SU-DHL-6 (cell line): Measurements from ENCODE around the gene KIZ.

ENCODE experiments used
- H2AFZ ChIP-seq: fragments of 200-600 bp; sonication (generic); 2 replicates; pipeline ENCODE4 v1.6.1; 2014; ENCODE audit warnings: low read depth, mild to moderate bottlenecking, moderate library complexity, mixed read lengths, antibody characterized with exemption, low read length; ENCODE audit not compliant: severe bottlenecking
- H3F3A ChIP-seq: fragments of 200-600 bp; shearing (Covaris generic); 2 replicates; pipeline ENCODE4 v1.6.0; 2016; ENCODE audit warnings: antibody characterized with exemption, mild to moderate bottlenecking; ENCODE audit not compliant: insufficient read depth
- H3K27ac ChIP-seq: fragments of 200-600 bp; sonication (generic); 2 replicates; pipeline ENCODE4 v1.5.1; 2016; ENCODE audit warnings: low read depth, mild to moderate bottlenecking, low read length, moderate library complexity, mixed read lengths
- H3K27me3 ChIP-seq: fragments of 200-600 bp; sonication (generic), shearing (Covaris generic); 2 replicates; pipeline ENCODE4 v1.6.0; 2014; ENCODE audit warnings: mild to moderate bottlenecking, low read length
- H3K36me3 ChIP-seq: fragments of 200-600 bp; sonication (generic); 2 replicates; pipeline ENCODE4 v1.6.1; 2014; ENCODE audit warnings: mild to moderate bottlenecking, low read length, mixed read lengths
- H3K4me2 ChIP-seq: fragments of 300-600, 200-600 bp; shearing (Covaris generic), sonication (generic); 2 replicates; pipeline ENCODE4 v1.6.0; 2014; ENCODE audit warnings: low read length, low read depth, mild to moderate bottlenecking; ENCODE audit not compliant: poor library complexity, severe bottlenecking
- H3K4me3 ChIP-seq: fragments of 200-600 bp; sonication (generic); 2 replicates; pipeline ENCODE4 v1.5.1; 2014; ENCODE audit warnings: antibody characterized with exemption, low read length, mild to moderate bottlenecking, mixed read lengths; ENCODE audit not compliant: insufficient read depth, poor library complexity, severe bottlenecking
- H3K79me2 ChIP-seq: fragments of 200-600 bp; sonication (generic); 2 replicates; pipeline ENCODE4 v1.6.1; 2014; ENCODE audit warnings: mild to moderate bottlenecking, low read length, moderate library complexity; ENCODE audit not compliant: insufficient read depth
- H3K9ac ChIP-seq: fragments of 200-600 bp; sonication (generic); 2 replicates; pipeline ENCODE4 v1.7.0; 2014; ENCODE audit warnings: mild to moderate bottlenecking, low read length
- H3K9me2 ChIP-seq: fragments of 200-600 bp; sonication (generic); replicated peaks from 2 replicates; pipeline ENCODE4 v1.6.1; 2014; ENCODE audit warnings: low read length; ENCODE audit not compliant: insufficient read depth
- H3K9me3 ChIP-seq: fragments of 200-600 bp; sonication (generic); 2 replicates; pipeline ENCODE4 v1.6.1; 2014; ENCODE audit warnings: low read length, mixed read lengths; ENCODE audit not compliant: insufficient read depth
- H4K20me1 ChIP-seq: fragments of 200-600 bp; sonication (generic); 2 replicates; pipeline ENCODE4 v1.6.1; 2014; ENCODE audit warnings: low read depth, mild to moderate bottlenecking, antibody characterized with exemption, low read length, moderate library complexity, mixed read lengths
- CTCF ChIP-seq: fragments of 200-600 bp; sonication (generic); IDR thresholded peaks from one replicate; pipeline ENCODE4 v1.5.1; 2017; ENCODE audit warnings: antibody characterized with exemption, mild to moderate bottlenecking, low read length, moderate library complexity; ENCODE audit not compliant: insufficient read depth, poor library complexity, severe bottlenecking
- EZH2phosphoT487 ChIP-seq: fragments of 200-600 bp; sonication (generic), shearing (Covaris generic); conservative IDR thresholded peaks from 2 replicates; pipeline ENCODE4 v1.6.1; 2018; ENCODE audit warnings: mild to moderate bottlenecking, antibody characterized with exemption, low read length, moderate library complexity, mixed read lengths

Gene KIZ

GRCh38 chr20:21125072-21125848 is 622 bp upstream of the KIZ start:
- Histone ChIP-seq H3K27me3 (no peaks in the 10 kb centered on the region), H3K9ac (peak overlapping the region; percentile 43; the same call in 1 of the 2 replicates), H3K27ac (no peak overlapping the region), H2AFZ (peak overlapping the region; percentile 99), H3K9me2 (no peaks in the 10 kb centered on the region), H3K4me2 (peak overlapping the region; percentile 78), H3K79me2 (no peaks in the 10 kb centered on the region), H3K36me3 (no peaks in the 10 kb centered on the region), H3K4me3 (peak overlapping the region; percentile 53), H3F3A (no peaks in the 10 kb centered on the region), H4K20me1 (no peaks in the 10 kb centered on the region), H3K9me3 (no peaks in the 10 kb centered on the region)
- TF ChIP-seq EZH2phosphoT487: no peak
- TF ChIP-seq CTCF: no peak

- no peaks in the 10 kb centered on the region for H3K9me2 ChIP-seq
- peak overlapping the region; percentile 99 for H2AFZ ChIP-seq
- H3K79me2 ChIP-seq: no peaks in the 10 kb centered on the region
- H3K9ac ChIP-seq: peak overlapping the region; percentile 88
- no peaks in the 10 kb centered on the region for H4K20me1 ChIP-seq
- TF ChIP-seq EZH2phosphoT487 (no peak), CTCF (no peak)
- no peaks in the 10 kb centered on the region for H3K9me3 ChIP-seq
- no peaks in the 10 kb centered on the region for H3K27me3 ChIP-seq
- H3K27ac ChIP-seq: no peak overlapping the region; the same call in 1 of the 2 replicates
- no peaks in the 10 kb centered on the region for H3K36me3 ChIP-seq
- H3K4me2 ChIP-seq: peak overlapping the region; percentile 95
- H3F3A ChIP-seq: no peaks in the 10 kb centered on the region
- H3K4me3 ChIP-seq: peak overlapping the region; percentile 90
These were observed 644 bp downstream of the KIZ start for GRCh38 chr20:21126581-21126870.

GRCh38 chr20:21127201-21127981 is 1.5 kb downstream of the KIZ start:
- no peaks in the 10 kb centered on the region for H4K20me1 ChIP-seq
- no peaks in the 10 kb centered on the region for H3K79me2 ChIP-seq
- TF ChIP-seq CTCF (no peak), EZH2phosphoT487 (no peak)
- H3K4me3 ChIP-seq: peak overlapping the region; percentile 90
- no peaks in the 10 kb centered on the region for H3F3A ChIP-seq
- no peaks in the 10 kb centered on the region for H3K9me3 ChIP-seq
- peak overlapping the region; percentile 95 for H3K4me2 ChIP-seq
- no peaks in the 10 kb centered on the region for H3K36me3 ChIP-seq
- H3K9ac ChIP-seq: peak overlapping the region; percentile 88
- no peaks in the 10 kb centered on the region for H3K9me2 ChIP-seq
- H3K27me3 ChIP-seq: no peaks in the 10 kb centered on the region
- H3K27ac ChIP-seq: no peak overlapping the region
- peak overlapping the region; percentile 99 for H2AFZ ChIP-seq
